A673 (cell line): ENCODE results near the gene S100A14.

ENCODE experiments used
- EZH2 ChIP-seq: fragments of 200-600 bp; sonication (generic); IDR thresholded peaks from 2 replicates; pipeline ENCODE4 v1.6.1; 2017; ENCODE audit warnings: borderline replicate concordance, low read depth, mild to moderate bottlenecking, mixed read lengths, antibody characterized with exemption, low read length; ENCODE audit not compliant: poor library complexity, severe bottlenecking
- TF ChIP-seq, protein P1 (sequence below): fragments of 300-800, 200-600 bp; sonication (generic); conservative IDR thresholded peaks from 2 replicates; pipeline ENCODE4 v1.5.1; 2017; ENCODE audit warnings: low read depth, mild to moderate bottlenecking, antibody characterized with exemption, low read length, moderate library complexity, mixed read lengths

DNA sequence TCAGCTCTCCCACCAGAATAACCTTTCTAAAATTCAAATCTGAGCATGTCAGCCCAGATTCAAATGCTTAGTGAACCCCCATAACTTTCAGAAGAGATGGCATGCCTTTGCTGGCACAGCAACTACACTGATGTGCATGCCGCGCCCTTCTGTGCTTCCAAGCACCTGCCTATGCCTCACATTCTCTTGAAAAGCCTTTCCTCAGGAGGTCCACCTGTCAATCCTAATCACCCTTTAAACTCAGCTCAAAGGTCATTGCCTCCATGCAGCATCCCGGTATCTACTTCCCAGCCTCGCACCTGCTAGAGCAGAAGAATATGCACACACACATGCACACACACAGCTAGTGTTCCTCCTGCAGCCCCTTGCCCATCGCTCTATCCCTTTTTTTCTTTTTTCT is 45.3 kb downstream of the S100A14 start:
- TF ChIP-seq, protein P1, sequence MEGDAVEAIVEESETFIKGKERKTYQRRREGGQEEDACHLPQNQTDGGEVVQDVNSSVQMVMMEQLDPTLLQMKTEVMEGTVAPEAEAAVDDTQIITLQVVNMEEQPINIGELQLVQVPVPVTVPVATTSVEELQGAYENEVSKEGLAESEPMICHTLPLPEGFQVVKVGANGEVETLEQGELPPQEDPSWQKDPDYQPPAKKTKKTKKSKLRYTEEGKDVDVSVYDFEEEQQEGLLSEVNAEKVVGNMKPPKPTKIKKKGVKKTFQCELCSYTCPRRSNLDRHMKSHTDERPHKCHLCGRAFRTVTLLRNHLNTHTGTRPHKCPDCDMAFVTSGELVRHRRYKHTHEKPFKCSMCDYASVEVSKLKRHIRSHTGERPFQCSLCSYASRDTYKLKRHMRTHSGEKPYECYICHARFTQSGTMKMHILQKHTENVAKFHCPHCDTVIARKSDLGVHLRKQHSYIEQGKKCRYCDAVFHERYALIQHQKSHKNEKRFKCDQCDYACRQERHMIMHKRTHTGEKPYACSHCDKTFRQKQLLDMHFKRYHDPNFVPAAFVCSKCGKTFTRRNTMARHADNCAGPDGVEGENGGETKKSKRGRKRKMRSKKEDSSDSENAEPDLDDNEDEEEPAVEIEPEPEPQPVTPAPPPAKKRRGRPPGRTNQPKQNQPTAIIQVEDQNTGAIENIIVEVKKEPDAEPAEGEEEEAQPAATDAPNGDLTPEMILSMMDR = no peak
- no peak for TF ChIP-seq EZH2
